RWPE2 (cell line): ENCODE measurements around the gene TDRD12.
A peak's percentile ranks its signal among the peaks of the same experiment; 100 is the strongest.

Source experiments
- ATAC-seq: fragments of 200-7000 bp; cut with Tn5 transposase; 3 replicates; pipeline ENCODE4 v1.9.1; 2021; ENCODE audit warnings: low read depth
- DNase-seq: peaks from one replicate; pipeline ENCODE4 v3.0.0-alpha.2; 2020; ENCODE audit warnings: low spot score
- H3K27ac ChIP-seq: fragments of 450-650 bp; 2 replicates; pipeline ENCODE4 v1.5.1; 2017; ENCODE audit warnings: mild to moderate bottlenecking; ENCODE audit not compliant: poor library complexity, severe bottlenecking
- H3K27me3 ChIP-seq: fragments of 250-450 bp; sonication (Bioruptor Pico); 2 replicates; pipeline ENCODE4 v1.5.1; 2021; ENCODE audit warnings: mild to moderate bottlenecking, moderate library complexity; ENCODE audit not compliant: insufficient read depth, poor library complexity, severe bottlenecking
- H3K36me3 ChIP-seq: fragments of 250-450 bp; sonication (Bioruptor Pico); 2 replicates; pipeline ENCODE4 v1.5.1; 2020; ENCODE audit warnings: low read depth, mild to moderate bottlenecking, moderate library complexity
- H3K4me1 ChIP-seq: fragments of 250-450 bp; sonication (Bioruptor Pico); 2 replicates; pipeline ENCODE4 v1.5.1; 2021; ENCODE audit warnings: mild to moderate bottlenecking, moderate library complexity; ENCODE audit not compliant: insufficient read depth, poor library complexity, severe bottlenecking
- H3K4me3 ChIP-seq: fragments of 250-450 bp; sonication (Bioruptor Pico); 2 replicates; pipeline ENCODE4 v1.5.1; 2021; ENCODE audit warnings: mild to moderate bottlenecking, moderate library complexity; ENCODE audit not compliant: severe bottlenecking
- H3K9me3 ChIP-seq: fragments of 250-450 bp; sonication (Bioruptor Pico); 2 replicates; pipeline ENCODE4 v1.5.1; 2021; ENCODE audit warnings: mild to moderate bottlenecking, moderate library complexity; ENCODE audit not compliant: severe bottlenecking
- CTCF ChIP-seq: fragments of 450-650 bp; IDR thresholded peaks from one replicate; pipeline ENCODE4 v1.5.1; 2017; ENCODE audit warnings: mild to moderate bottlenecking, moderate library complexity; ENCODE audit not compliant: poor library complexity, severe bottlenecking

TDRD12 gene

GRCh38 chr19:32809254-32809653, 89.7 kb downstream of the TDRD12 start:
- peak; percentile 54; the same call in 2 of the 3 replicates for ATAC-seq
- no peak overlapping the region for H3K27ac ChIP-seq
- H3K4me1 ChIP-seq, result no peaks in the 10 kb centered on the region

GRCh38 chr19:32809754-32810153, 90.2 kb downstream of the TDRD12 start:
- no peak overlapping the region for H3K4me3 ChIP-seq
- H3K27me3 ChIP-seq, result peaks cover 3% of the 10 kb centered on the region
- no peaks in the 10 kb centered on the region for H3K36me3 ChIP-seq
- no peak for ATAC-seq
- no peaks in the 10 kb centered on the region for H3K4me1 ChIP-seq
- H3K27ac ChIP-seq, result no peak overlapping the region
- DNase-seq, result no peak
- no peak for TF ChIP-seq CTCF
- no peaks in the 10 kb centered on the region for H3K9me3 ChIP-seq

More at GRCh38 chr19:32809254-32809653, 89.7 kb downstream of the TDRD12 start:
- Histone ChIP-seq H3K4me3 (no peak overlapping the region), H3K36me3 (no peaks in the 10 kb centered on the region), H3K9me3 (no peaks in the 10 kb centered on the region), H3K27me3 (peaks cover 3% of the 10 kb centered on the region)
- no peak for DNase-seq
- no peak for TF ChIP-seq CTCF

GRCh38 chr19:32810452-32810851, 90.9 kb downstream of the TDRD12 start:
- Histone ChIP-seq H3K4me3 (no peak overlapping the region), H3K4me1 (no peaks in the 10 kb centered on the region), H3K9me3 (no peaks in the 10 kb centered on the region), H3K27me3 (peaks cover 3% of the 10 kb centered on the region), H3K36me3 (no peaks in the 10 kb centered on the region), H3K27ac (no peak overlapping the region)
- ATAC-seq (no peak), DNase-seq (no peak)
- TF ChIP-seq CTCF, result no peak

GRCh38 chr19:32811151-32811550, 91.6 kb downstream of the TDRD12 start:
- Histone ChIP-seq H3K27ac (no peak overlapping the region), H3K4me1 (no peaks in the 10 kb centered on the region), H3K4me3 (no peak overlapping the region), H3K9me3 (no peaks in the 10 kb centered on the region), H3K27me3 (peaks cover 3% of the 10 kb centered on the region), H3K36me3 (no peaks in the 10 kb centered on the region)
- TF ChIP-seq CTCF, result no peak
- ATAC-seq, result no peak
- no peak for DNase-seq

- H3K27ac ChIP-seq, result no peak overlapping the region
- H3K36me3 ChIP-seq, result no peaks in the 10 kb centered on the region
- H3K4me3 ChIP-seq, result no peak overlapping the region
- ATAC-seq (no peak), DNase-seq (no peak)
- no peak for TF ChIP-seq CTCF
- H3K4me1 ChIP-seq, result no peaks in the 10 kb centered on the region
- H3K27me3 ChIP-seq, result peaks cover 3% of the 10 kb centered on the region
- H3K9me3 ChIP-seq, result no peaks in the 10 kb centered on the region
Observed at GRCh38 chr19:32812036-32812435, 92.5 kb downstream of the TDRD12 start.
